ENCODE data around the gene HNRNPD.
A peak's percentile ranks its signal among the peaks of the same experiment; 100 is the strongest.
"Not testable (repeated sequence)": the region's sequence is repeated elsewhere in the genome, so short reads cannot be mapped to it uniquely, and the experiment has no call there.

The HNRNPD gene, protein sequence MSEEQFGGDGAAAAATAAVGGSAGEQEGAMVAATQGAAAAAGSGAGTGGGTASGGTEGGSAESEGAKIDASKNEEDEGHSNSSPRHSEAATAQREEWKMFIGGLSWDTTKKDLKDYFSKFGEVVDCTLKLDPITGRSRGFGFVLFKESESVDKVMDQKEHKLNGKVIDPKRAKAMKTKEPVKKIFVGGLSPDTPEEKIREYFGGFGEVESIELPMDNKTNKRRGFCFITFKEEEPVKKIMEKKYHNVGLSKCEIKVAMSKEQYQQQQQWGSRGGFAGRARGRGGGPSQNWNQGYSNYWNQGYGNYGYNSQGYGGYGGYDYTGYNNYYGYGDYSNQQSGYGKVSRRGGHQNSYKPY

DNA sequence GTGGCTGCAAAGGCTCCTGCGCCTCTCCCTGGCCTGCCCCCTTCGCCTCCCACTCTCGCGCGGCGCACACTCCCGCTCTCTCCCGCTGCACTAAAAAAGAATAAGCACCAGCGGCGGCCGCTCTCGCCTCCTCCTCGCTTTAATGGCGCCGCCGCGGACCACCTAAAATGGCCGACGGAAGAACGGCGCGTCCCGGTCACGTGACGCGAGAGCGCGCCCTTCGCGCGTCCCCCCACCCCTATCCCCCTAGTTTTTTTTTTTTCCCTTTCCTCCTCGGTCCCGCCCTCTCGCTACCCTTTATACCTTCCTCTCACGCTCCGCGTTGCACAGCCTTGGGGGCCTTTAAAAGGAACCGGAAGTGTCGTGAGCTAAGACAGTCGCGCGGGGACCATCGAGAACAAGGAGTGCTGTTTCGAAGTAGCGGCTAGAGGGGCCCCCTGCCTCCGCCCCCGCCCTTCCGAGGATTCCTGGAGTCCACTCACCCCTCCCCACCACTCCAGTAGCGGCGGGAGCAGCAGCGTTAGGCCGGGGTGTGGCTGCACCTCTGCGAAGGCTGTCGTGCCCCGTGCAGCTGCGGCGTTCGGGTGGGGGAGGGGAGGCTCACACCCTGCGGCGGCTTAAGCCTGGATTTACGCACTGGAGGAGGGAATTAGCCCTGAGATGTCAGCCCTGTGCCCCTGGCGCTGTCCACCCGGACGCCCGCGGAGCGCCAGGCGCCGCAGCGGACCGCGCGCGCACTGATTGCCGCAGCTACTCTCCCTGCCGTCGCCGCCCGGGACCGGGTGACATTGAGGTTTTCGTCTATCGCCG, at the start of gene HNRNPD:
TSS of gene HNRNPD (minus strand) at position 176 of the 810 bp plus-strand sequence. CDS start 313 bp downstream, outside the sequence.
- TF ChIP-seq, protein P1, sequence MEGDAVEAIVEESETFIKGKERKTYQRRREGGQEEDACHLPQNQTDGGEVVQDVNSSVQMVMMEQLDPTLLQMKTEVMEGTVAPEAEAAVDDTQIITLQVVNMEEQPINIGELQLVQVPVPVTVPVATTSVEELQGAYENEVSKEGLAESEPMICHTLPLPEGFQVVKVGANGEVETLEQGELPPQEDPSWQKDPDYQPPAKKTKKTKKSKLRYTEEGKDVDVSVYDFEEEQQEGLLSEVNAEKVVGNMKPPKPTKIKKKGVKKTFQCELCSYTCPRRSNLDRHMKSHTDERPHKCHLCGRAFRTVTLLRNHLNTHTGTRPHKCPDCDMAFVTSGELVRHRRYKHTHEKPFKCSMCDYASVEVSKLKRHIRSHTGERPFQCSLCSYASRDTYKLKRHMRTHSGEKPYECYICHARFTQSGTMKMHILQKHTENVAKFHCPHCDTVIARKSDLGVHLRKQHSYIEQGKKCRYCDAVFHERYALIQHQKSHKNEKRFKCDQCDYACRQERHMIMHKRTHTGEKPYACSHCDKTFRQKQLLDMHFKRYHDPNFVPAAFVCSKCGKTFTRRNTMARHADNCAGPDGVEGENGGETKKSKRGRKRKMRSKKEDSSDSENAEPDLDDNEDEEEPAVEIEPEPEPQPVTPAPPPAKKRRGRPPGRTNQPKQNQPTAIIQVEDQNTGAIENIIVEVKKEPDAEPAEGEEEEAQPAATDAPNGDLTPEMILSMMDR (IDR thresholded peaks at IDR 0.05; ENCODE audit: insufficient read depth, low read length, poor library complexity, severe bottlenecking), result no peak
- peak; percentile 98 for DNase-seq (ENCODE audit: extremely low read depth, insufficient read length)
- peak within 1 kb of the TSS; percentile 95 for H3K4me3 ChIP-seq (replicated peaks; ENCODE audit: low read depth, low read length)
- H3K36me3 ChIP-seq (ENCODE audit: control insufficient read depth, insufficient read depth, low read length), result no peaks in the 10 kb centered on the region
- H3K27me3 ChIP-seq (replicated peaks; ENCODE audit: control insufficient read depth, insufficient read depth, low read length), result no peaks in the 10 kb centered on the region

DNA sequence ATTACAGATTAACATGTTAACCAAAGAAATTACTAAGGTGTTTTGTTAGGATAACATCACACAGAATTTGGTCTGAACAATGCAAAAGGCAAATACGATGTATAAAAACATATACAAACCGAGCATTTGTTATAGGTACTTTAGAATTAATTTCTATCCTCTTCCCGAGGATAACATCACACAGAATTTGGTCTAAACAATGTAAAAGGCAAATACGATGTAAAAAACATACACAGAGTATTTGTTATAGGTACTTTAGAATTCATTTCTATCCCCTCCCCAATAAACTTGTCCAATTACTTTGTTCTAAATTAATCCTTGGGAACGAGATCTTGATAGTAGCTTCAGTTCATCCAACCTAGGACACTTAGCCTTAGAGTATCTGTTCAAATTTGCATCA, 48.8 kb upstream of the HNRNPD start:
- no peaks in the 10 kb centered on the region for H3K27me3 ChIP-seq (replicated peaks; ENCODE audit: control insufficient read depth, insufficient read depth, low read length)
- TF ChIP-seq, protein P1 (IDR thresholded peaks at IDR 0.05; ENCODE audit: insufficient read depth, low read length, poor library complexity, severe bottlenecking), result no peak
- peaks cover 6% of the 10 kb centered on the region for H3K36me3 ChIP-seq (ENCODE audit: control insufficient read depth, insufficient read depth, low read length)
- no peak for DNase-seq (ENCODE audit: extremely low read depth, insufficient read length)
- no peak overlapping the region for H3K4me3 ChIP-seq (replicated peaks; ENCODE audit: low read depth, low read length)

DNA sequence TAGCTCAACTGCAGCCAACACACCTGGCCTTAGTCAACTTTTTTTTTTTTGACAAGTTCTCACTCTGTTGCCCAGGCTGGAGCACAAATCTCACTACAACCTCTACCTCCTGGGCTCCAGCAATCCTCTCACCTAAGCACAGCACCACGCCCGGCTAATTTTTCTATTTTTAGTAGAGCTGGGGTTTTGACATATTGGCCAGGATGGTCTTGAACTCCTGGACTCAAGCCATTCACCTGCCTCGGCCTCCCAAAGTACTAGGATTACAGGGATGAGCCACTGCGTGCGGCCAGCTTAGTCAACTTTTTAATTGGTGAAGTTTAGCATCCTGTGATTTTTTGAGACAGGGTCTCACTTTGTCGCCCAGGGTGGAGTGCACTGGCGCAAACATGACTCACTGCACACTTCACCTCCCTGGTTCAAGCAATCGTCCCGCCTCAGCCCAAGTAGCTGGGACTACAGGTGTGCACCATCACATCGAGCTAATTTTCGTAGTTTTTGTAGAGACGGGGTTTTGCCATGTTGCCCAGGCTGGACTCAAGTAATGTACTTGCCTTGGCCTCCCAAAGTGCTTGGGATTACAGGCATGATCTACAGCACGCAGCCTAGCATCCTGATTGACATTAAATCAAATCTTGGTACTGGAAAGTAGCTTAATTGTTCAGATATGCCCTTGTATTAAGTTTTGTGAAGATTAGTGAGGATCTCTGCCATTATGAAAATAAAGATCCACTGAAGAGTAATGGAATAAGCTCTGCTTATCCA, 48.2 kb upstream of the HNRNPD start:
- TF ChIP-seq, protein P1 (IDR thresholded peaks at IDR 0.05; ENCODE audit: insufficient read depth, low read length, poor library complexity, severe bottlenecking), result no peak
- DNase-seq (ENCODE audit: extremely low read depth, insufficient read length), result peak; percentile 43
- no peak overlapping the region for H3K4me3 ChIP-seq (replicated peaks; ENCODE audit: low read depth, low read length)
- no peaks in the 10 kb centered on the region for H3K27me3 ChIP-seq (replicated peaks; ENCODE audit: control insufficient read depth, insufficient read depth, low read length)
- H3K36me3 ChIP-seq (ENCODE audit: control insufficient read depth, insufficient read depth, low read length), result peaks cover 6% of the 10 kb centered on the region

DNA sequence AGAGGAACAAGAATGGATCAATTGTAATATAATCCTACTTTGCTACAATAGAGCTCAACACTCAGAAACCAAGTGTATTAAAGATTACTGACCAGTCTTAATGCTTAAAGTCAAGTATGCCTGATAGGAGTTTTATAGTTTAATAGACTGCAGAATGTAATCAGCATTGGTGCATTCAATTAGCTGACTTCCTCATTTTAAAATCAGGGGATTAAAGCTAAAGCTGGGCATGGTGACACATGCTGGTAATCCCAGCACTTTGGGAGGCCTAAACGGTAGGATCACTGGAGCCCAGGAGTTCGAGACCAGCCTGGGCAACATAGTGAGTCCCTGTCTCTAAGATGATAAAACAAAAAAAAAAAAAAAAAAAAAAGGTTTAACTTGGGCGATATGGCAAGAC, 45.7 kb upstream of the HNRNPD start:
- peaks cover 4% of the 10 kb centered on the region for H3K36me3 ChIP-seq (ENCODE audit: control insufficient read depth, insufficient read depth, low read length)
- no peak for DNase-seq (ENCODE audit: extremely low read depth, insufficient read length)

DNA sequence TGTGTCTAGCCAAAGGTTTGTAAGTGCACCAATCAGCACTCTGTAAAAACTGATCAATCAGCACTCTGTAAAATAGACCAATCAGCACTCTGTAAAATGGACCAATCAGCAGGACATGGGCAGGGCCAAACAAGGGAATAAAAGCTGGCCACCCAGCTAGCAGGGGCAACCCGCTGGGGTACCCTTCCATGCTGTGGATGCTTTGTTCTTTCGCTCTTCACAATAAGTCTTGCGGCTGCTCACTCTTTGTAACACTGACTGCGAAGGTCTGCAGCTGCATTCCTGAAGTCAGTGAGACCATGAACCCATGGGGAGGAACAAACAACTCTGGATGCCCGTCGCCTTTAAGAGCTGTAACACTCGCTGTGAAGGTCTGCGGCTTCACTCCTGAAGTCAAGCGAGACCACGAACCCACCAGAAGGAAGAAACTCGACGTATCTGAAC, 42.2 kb upstream of the HNRNPD start:
- no peaks in the 10 kb centered on the region for H3K27me3 ChIP-seq (replicated peaks; ENCODE audit: control insufficient read depth, insufficient read depth, low read length)
- H3K4me3 ChIP-seq (replicated peaks; ENCODE audit: low read depth, low read length), result no peak overlapping the region
- no peak for DNase-seq (ENCODE audit: extremely low read depth, insufficient read length)
- TF ChIP-seq, protein P1 (IDR thresholded peaks at IDR 0.05; ENCODE audit: insufficient read depth, low read length, poor library complexity, severe bottlenecking), result no peak
- no peaks in the 10 kb centered on the region for H3K36me3 ChIP-seq (ENCODE audit: control insufficient read depth, insufficient read depth, low read length)

More for the DNA sequence above, 45.7 kb upstream of the HNRNPD start:
- TF ChIP-seq, protein P1 (IDR thresholded peaks at IDR 0.05; ENCODE audit: insufficient read depth, low read length, poor library complexity, severe bottlenecking), result no peak
- no peaks in the 10 kb centered on the region for H3K27me3 ChIP-seq (replicated peaks; ENCODE audit: control insufficient read depth, insufficient read depth, low read length)
- no peak overlapping the region for H3K4me3 ChIP-seq (replicated peaks; ENCODE audit: low read depth, low read length)

DNA sequence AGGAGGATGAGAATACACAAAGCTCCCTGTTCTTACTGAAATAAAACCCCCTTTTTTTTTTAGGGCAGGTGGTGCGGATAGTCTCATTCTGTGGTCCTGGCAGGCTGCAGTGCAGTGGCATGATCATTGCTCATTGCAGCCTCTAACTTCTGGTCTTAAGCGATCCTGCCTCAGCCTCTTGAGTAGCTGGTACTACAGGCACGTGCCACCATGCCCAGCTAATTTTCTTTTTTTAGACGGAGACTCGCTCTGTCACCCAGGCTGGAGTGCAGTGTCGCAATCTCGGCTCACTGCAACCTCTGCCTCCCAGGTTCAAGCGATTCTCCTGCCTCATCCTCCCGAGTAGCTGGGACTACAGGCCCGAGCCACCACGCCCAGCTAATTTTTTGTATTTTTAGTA, 41.3 kb upstream of the HNRNPD start:
- not testable (repeated sequence) for H3K27me3 ChIP-seq (replicated peaks; ENCODE audit: control insufficient read depth, insufficient read depth, low read length); H3K4me3 ChIP-seq (replicated peaks; ENCODE audit: low read depth, low read length); H3K36me3 ChIP-seq (ENCODE audit: control insufficient read depth, insufficient read depth, low read length); DNase-seq (ENCODE audit: extremely low read depth, insufficient read length)
